Measurements from ENCODE around the gene VSTM1.

GRCh38 chr19:54040003-54040402 lies 23.7 kb downstream of the VSTM1 start:
- TF ChIP-seq RAD21 (IDR thresholded peaks at IDR 0.05): no peak
- no peak for TF ChIP-seq CTCF (IDR thresholded peaks at IDR 0.05; ENCODE audit: low read depth, low read length, missing input control)
- TF ChIP-seq FOXA1 (IDR thresholded peaks at IDR 0.05): no peak
- TF ChIP-seq TAF1 (conservative IDR thresholded peaks at IDR 0.05): no peak
- TF ChIP-seq ZBTB33 (IDR thresholded peaks at IDR 0.05): no peak
- no peak for TF ChIP-seq HNF4A (conservative IDR thresholded peaks at IDR 0.05)
